DOHH2 (cell line): ENCODE data around the gene RNU5D-1.
"Not testable (repeated sequence)": the region's sequence is repeated elsewhere in the genome, so short reads cannot be mapped to it uniquely, and the experiment has no call there.

ENCODE experiments used
- H3F3A ChIP-seq: fragments of 200-600 bp; sonication (generic), shearing (Covaris generic); 2 replicates; pipeline ENCODE4 v1.6.0; 2016; ENCODE audit warnings: antibody characterized with exemption, mild to moderate bottlenecking; ENCODE audit not compliant: control insufficient read depth, insufficient read depth
- H3K27ac ChIP-seq: fragments of 200-600 bp; sonication (generic); 2 replicates; pipeline ENCODE4 v1.5.1; 2014; ENCODE audit warnings: low read depth, mild to moderate bottlenecking, low read length, moderate library complexity
- H3K27me3 ChIP-seq: fragments of 200-600 bp; sonication (generic); 2 replicates; pipeline ENCODE4 v1.6.1; 2014; ENCODE audit warnings: mild to moderate bottlenecking, low read length, mixed read lengths; ENCODE audit not compliant: control insufficient read depth
- H3K36me3 ChIP-seq: fragments of 200-600 bp; sonication (generic); 2 replicates; pipeline ENCODE4 v1.6.1; 2014; ENCODE audit warnings: mild to moderate bottlenecking, low read length, moderate library complexity, mixed read lengths; ENCODE audit not compliant: control insufficient read depth
- H3K4me1 ChIP-seq: fragments of 200-600 bp; sonication (generic); 2 replicates; pipeline ENCODE4 v1.6.1; 2014; ENCODE audit warnings: mild to moderate bottlenecking, low read length, mixed read lengths; ENCODE audit not compliant: control insufficient read depth
- H3K4me2 ChIP-seq: fragments of 200-600 bp; sonication (generic); 2 replicates; pipeline ENCODE4 v1.6.0; 2014; ENCODE audit warnings: mild to moderate bottlenecking, low read length, moderate library complexity
- H3K4me3 ChIP-seq: fragments of 200-600 bp; sonication (generic); 2 replicates; pipeline ENCODE4 v1.5.1; 2014; ENCODE audit warnings: mild to moderate bottlenecking, low read length, mixed read lengths
- H3K79me2 ChIP-seq: fragments of 200-600 bp; sonication (generic); 2 replicates; pipeline ENCODE4 v1.6.1; 2014; ENCODE audit warnings: mild to moderate bottlenecking, low read length, mixed read lengths; ENCODE audit not compliant: control insufficient read depth
- H3K9me2 ChIP-seq: fragments of 200-600 bp; sonication (generic); replicated peaks from 2 replicates; pipeline ENCODE4 v1.6.1; 2014; ENCODE audit warnings: mild to moderate bottlenecking, low read length, mixed read lengths; ENCODE audit not compliant: control insufficient read depth
- H3K9me3 ChIP-seq: fragments of 200-600 bp; sonication (generic); 2 replicates; pipeline ENCODE4 v1.6.1; 2014; ENCODE audit warnings: antibody characterized with exemption, low read length, mixed read lengths; ENCODE audit not compliant: control insufficient read depth, insufficient read depth
- H4K20me1 ChIP-seq: fragments of 200-600 bp; sonication (generic); 2 replicates; pipeline ENCODE4 v1.6.0; 2014; ENCODE audit warnings: low read depth, mild to moderate bottlenecking, antibody characterized with exemption, low read length, moderate library complexity; ENCODE audit not compliant: control insufficient read depth, insufficient read depth
- CTCF ChIP-seq: fragments of 200-600 bp; sonication (generic); IDR thresholded peaks from one replicate; pipeline ENCODE4 v1.5.1; 2014; ENCODE audit warnings: antibody characterized with exemption, mild to moderate bottlenecking, low read depth, low read length; ENCODE audit not compliant: poor library complexity, severe bottlenecking
- EZH2phosphoT487 ChIP-seq: fragments of 200-600 bp; sonication (generic); IDR thresholded peaks from 2 replicates; pipeline ENCODE4 v1.6.1; 2017; ENCODE audit warnings: borderline replicate concordance, mild to moderate bottlenecking, antibody characterized with exemption, low read length, moderate library complexity, mixed read lengths

RNU5D-1 gene

GRCh38 chr1:44775930-44776729 is 45.2 kb upstream of the RNU5D-1 start:
- H3K4me3 ChIP-seq, result peak overlapping the region; percentile 99
- H3K27me3 ChIP-seq, result no peaks in the 10 kb centered on the region
- peaks cover 54% of the 10 kb centered on the region for H3K79me2 ChIP-seq
- H3K4me1 ChIP-seq, result peaks cover 30% of the 10 kb centered on the region
- peaks cover 12% of the 10 kb centered on the region for H4K20me1 ChIP-seq
- no peaks in the 10 kb centered on the region for H3K9me2 ChIP-seq
- TF ChIP-seq CTCF (no peak), EZH2phosphoT487 (no peak)
- no peaks in the 10 kb centered on the region for H3K9me3 ChIP-seq
- peaks cover 61% of the 10 kb centered on the region for H3F3A ChIP-seq
- peaks cover 62% of the 10 kb centered on the region for H3K36me3 ChIP-seq
- peak overlapping the region; percentile 78 for H3K27ac ChIP-seq
- peak overlapping the region; percentile 74 for H3K4me2 ChIP-seq

GRCh38 chr1:44775078-44775929 is 44.3 kb upstream of the RNU5D-1 start, which contains the start of gene RPS8:
TSS of gene RPS8 (plus strand) at chr1:44775540. CDS start at chr1:44775597, 57 bp downstream.
- H3K9me2 ChIP-seq, result no peaks in the 10 kb centered on the region
- peak within 1 kb of the TSS; percentile 78 for H3K27ac ChIP-seq
- TF ChIP-seq CTCF (no peak), EZH2phosphoT487 (no peak)
- no peaks in the 10 kb centered on the region for H3K27me3 ChIP-seq
- peak within 1 kb of the TSS; percentile 74 for H3K4me2 ChIP-seq
- no peaks in the 10 kb centered on the region for H3K9me3 ChIP-seq
- H3F3A ChIP-seq, result peaks cover 53% of the 10 kb centered on the region
- peaks cover 30% of the 10 kb centered on the region for H3K4me1 ChIP-seq
- peaks cover 54% of the 10 kb centered on the region for H3K36me3 ChIP-seq
- H3K4me3 ChIP-seq, result peak within 1 kb of the TSS; percentile 99
- H3K79me2 ChIP-seq, result peaks cover 54% of the 10 kb centered on the region
- peaks cover 12% of the 10 kb centered on the region for H4K20me1 ChIP-seq

- not testable (repeated sequence) for H3K27me3 ChIP-seq, H4K20me1 ChIP-seq, H3K4me3 ChIP-seq, H3K27ac ChIP-seq, H3K4me2 ChIP-seq, H3K9me3 ChIP-seq, H3K9me2 ChIP-seq, H3K79me2 ChIP-seq, H3K4me1 ChIP-seq
- Histone ChIP-seq H3K36me3 (peaks cover 60% of the 10 kb centered on the region), H3F3A (peaks cover 14% of the 10 kb centered on the region)
Measured at GRCh38 chr1:44766421-44766820, 35.5 kb upstream of the RNU5D-1 start.
